Endothelial cell (in vitro differentiated cells): ENCODE measurements around the gene RAD9A. TPM values are rescaled to one million over a fixed set of nuclear protein-coding genes. Genes with fewer than 3 reads are reported as not detected.

Experiments used
- DNase-seq: peaks from one replicate; pipeline ENCODE4 v3.0.0; 2021; ENCODE audit warnings: low spot score
- H3K27ac Mint-ChIP-seq: one replicate; pipeline ENCODE4 v1.8.0; 2021; ENCODE audit warnings: mixed read lengths, inconsistent platforms; ENCODE audit not compliant: unreplicated experiment
- H3K27me3 Mint-ChIP-seq: one replicate; pipeline ENCODE4 v1.8.0; 2021; ENCODE audit warnings: mild to moderate bottlenecking, moderate library complexity, mixed read lengths, inconsistent platforms; ENCODE audit not compliant: unreplicated experiment
- H3K36me3 Mint-ChIP-seq: one replicate; pipeline ENCODE4 v1.8.0; 2021; ENCODE audit warnings: mild to moderate bottlenecking, low read depth, mixed read lengths, inconsistent platforms; ENCODE audit not compliant: unreplicated experiment
- H3K4me1 Mint-ChIP-seq: one replicate; pipeline ENCODE4 v1.8.0; 2021; ENCODE audit warnings: mild to moderate bottlenecking, mixed read lengths, inconsistent platforms; ENCODE audit not compliant: unreplicated experiment
- H3K4me3 Mint-ChIP-seq: one replicate; pipeline ENCODE4 v1.8.0; 2021; ENCODE audit warnings: mild to moderate bottlenecking, mixed read lengths, inconsistent platforms; ENCODE audit not compliant: unreplicated experiment
- H3K9me3 Mint-ChIP-seq: one replicate; pipeline ENCODE4 v1.8.0; 2021; ENCODE audit warnings: mixed read lengths, inconsistent platforms; ENCODE audit not compliant: unreplicated experiment
- total RNA-seq: library from RNA; stranded (reverse); fragmentation: NEBNext Ultra II Directional; extraction: Animal tissue kit (Norgen Biotek cat#: 25700); gene quantifications from one replicate; pipeline ENCODE4 v1.2.1, GENCODE V29; 2021; ENCODE audit not compliant: unreplicated experiment
- TF ChIP-seq, protein P1 (sequence below): fragments of 200-600 bp; sonication (generic); IDR thresholded peaks from one replicate; pipeline ENCODE4 v1.5.0; 2021; ENCODE audit warnings: antibody characterized with exemption; ENCODE audit not compliant: unreplicated experiment

The RAD9A gene
- total RNA-seq, 1 donor from 2014 or later, result 18.4 TPM

DNA sequence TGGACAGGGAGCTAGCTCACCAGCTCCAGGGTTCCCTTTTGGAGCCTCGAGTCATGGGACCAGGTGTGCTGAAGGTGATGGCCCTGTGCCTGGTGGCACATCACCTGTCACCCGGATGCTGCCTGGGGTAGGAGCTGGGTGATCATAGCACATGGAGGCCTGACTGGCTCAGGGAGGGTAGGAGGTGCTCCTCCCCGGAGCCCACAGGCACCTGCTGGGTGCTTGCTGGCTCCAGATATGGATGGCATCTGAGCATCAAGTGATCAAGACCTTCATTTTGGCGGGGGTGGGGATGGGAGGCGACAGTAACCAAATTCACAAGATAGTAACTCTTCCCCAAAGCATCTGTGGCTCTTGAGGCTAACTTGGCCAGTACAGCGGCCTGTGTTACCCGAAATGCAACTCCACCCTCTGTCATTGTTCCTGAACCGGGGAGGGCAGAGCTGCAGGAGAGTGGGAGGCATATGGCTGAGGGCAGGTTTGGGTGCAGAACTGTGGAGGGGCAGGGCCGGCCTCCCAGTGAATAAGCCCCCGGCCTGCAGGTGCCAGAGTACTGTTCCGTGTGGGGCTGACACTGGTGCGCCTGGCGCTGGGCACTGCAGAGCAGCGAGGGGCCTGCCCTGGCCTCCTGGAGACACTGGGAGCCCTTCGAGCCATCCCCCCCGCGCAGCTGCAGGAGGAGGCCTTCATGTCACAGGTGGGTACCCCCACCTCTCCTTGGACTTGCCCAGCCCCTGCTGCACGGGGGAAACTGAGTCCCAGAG is 16.8 kb downstream of the RAD9A start:
- Mint-ChIP-seq H3K27me3 (peaks cover 6% of the 10 kb centered on the region), H3K9me3 (no peaks in the 10 kb centered on the region), H3K27ac (no peak overlapping the region), H3K4me3 (no peak overlapping the region), H3K36me3 (peaks cover 4% of the 10 kb centered on the region), H3K4me1 (peaks cover 24% of the 10 kb centered on the region)
- no peak for DNase-seq
- TF ChIP-seq, protein P1, sequence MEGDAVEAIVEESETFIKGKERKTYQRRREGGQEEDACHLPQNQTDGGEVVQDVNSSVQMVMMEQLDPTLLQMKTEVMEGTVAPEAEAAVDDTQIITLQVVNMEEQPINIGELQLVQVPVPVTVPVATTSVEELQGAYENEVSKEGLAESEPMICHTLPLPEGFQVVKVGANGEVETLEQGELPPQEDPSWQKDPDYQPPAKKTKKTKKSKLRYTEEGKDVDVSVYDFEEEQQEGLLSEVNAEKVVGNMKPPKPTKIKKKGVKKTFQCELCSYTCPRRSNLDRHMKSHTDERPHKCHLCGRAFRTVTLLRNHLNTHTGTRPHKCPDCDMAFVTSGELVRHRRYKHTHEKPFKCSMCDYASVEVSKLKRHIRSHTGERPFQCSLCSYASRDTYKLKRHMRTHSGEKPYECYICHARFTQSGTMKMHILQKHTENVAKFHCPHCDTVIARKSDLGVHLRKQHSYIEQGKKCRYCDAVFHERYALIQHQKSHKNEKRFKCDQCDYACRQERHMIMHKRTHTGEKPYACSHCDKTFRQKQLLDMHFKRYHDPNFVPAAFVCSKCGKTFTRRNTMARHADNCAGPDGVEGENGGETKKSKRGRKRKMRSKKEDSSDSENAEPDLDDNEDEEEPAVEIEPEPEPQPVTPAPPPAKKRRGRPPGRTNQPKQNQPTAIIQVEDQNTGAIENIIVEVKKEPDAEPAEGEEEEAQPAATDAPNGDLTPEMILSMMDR, result no peak

DNA sequence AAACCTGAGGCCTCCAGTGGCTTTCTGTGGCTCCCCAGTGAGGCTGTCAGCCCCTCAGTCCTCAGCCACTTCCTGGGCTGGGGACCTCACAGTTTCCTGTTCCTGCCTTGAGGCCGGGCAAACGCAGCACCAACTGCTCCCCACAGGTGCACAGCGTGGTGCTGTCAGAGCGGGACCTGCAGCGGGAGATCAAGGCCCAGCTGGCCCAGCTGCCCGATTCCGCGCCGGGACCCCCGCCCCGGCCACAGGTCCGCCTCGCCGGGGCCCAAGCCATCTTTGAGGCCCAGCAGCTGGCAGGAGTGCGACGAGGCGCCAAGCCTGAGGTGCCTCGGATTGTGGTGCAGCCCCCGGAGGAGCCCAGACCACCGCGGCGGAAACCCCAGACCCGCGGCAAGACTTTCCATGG is 17.5 kb downstream of the RAD9A start:
- Mint-ChIP-seq H3K4me3 (no peak overlapping the region), H3K36me3 (peaks cover 4% of the 10 kb centered on the region), H3K9me3 (no peaks in the 10 kb centered on the region), H3K27me3 (peaks cover 6% of the 10 kb centered on the region), H3K4me1 (peaks cover 20% of the 10 kb centered on the region), H3K27ac (no peak overlapping the region)
- TF ChIP-seq, protein P1, result no peak
- no peak for DNase-seq

DNA sequence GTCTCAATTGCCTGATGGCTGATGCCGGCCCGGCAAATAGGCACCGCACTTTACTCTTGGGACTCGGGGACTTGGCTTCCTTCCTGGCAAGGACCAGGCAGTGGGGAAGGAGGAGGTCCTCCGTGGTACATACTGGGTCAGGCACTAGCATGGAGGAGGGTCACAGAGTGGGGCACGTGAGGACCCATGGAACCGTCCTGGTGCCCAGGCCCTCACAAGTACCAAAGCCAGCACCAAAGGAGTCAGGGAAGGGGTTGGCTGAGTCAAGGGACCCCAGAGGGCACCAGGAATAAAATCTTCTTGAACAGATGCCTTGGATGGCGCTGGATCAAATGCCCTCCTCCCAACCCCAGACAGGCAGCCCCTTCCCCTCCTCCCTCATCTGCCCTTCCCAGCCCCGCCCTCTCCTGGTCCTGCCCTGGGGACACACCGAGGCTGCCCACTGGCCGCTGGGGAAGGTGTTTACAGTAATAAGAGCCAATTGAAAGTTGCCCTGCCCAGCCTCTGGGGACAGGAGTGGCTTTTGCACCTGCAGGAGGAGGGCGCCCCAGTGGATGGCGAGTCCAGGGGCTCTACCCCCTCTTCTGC is 18.1 kb downstream of the RAD9A start:
- H3K36me3 Mint-ChIP-seq, result no peaks in the 10 kb centered on the region
- no peak for DNase-seq
- peaks cover 7% of the 10 kb centered on the region for H3K27me3 Mint-ChIP-seq
- H3K27ac Mint-ChIP-seq, result peak overlapping the region; percentile 13
- H3K9me3 Mint-ChIP-seq, result no peaks in the 10 kb centered on the region
- TF ChIP-seq, protein P1, result no peak
- no peak overlapping the region for H3K4me3 Mint-ChIP-seq
- H3K4me1 Mint-ChIP-seq, result peaks cover 16% of the 10 kb centered on the region

DNA sequence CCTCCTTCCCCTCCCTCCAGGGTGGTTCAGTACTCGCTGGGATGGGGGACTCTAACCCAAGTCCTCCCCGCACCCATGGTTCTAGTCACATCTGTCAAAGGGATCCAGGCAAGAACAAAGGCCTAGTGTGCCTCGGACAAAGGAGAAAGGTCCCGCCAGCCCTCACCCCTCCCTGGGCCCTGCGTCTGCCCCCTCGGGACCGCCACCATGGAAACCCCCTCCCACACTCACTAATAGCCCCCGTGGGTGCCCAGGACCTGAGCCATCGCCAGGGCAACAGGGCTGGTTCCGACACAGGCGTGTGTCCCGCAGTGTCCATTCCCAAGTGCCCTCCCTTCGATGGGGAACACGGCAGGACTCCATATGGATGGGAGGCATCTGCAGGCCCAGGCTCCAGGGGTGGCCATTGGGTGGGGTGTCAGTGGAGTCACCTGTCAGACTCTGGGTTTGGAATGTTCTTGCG is 18.6 kb downstream of the RAD9A start:
- TF ChIP-seq, protein P1, result no peak
- Mint-ChIP-seq H3K9me3 (no peaks in the 10 kb centered on the region), H3K36me3 (no peaks in the 10 kb centered on the region), H3K27me3 (peaks cover 8% of the 10 kb centered on the region), H3K4me1 (peaks cover 16% of the 10 kb centered on the region), H3K27ac (no peak overlapping the region), H3K4me3 (no peak overlapping the region)
- DNase-seq, result no peak
